ENCODE measurements around the gene B4GALT4. TPM values are rescaled to one million over a fixed set of nuclear protein-coding genes. Genes with fewer than 3 reads are reported as not detected.

The B4GALT4 gene
- total and polyA plus RNA-seq, 2 of the 8 experiments (the other 6 are each of a cell fraction or from before 2014, with no cell fraction given): 14.6 to 44.7 TPM

DNA sequence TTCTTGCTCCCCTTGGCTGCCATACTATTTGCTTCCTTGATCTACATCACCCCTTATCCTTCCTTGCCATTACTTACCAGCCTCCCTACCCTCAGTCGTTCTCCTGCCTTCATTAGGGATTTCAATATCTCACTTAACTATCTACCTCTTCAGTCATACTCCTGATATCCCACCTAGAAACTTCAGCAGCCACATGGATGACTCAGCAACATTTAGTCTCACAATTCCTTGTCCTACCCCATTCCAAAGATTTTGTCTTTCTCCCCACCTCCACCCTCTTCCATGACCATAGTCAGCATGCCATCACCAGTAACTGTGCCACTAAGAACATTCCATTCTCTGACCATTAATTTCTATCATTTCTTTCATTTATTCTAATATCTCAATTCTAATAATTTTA lies 48.9 kb downstream of the B4GALT4 start (continued):
- no peak for TF ChIP-seq GTF2F1 (IDR thresholded peaks at IDR 0.05; ENCODE audit: borderline replicate concordance, low read depth, low read length)
- no peak for TF ChIP-seq SIX5 (IDR thresholded peaks at IDR 0.05; ENCODE audit: low read depth, low read length)
- TF ChIP-seq TBP (IDR thresholded peaks at IDR 0.05; ENCODE audit: low read depth, low read length): no peak
- no peak for TF ChIP-seq KDM5A (IDR thresholded peaks at IDR 0.05; ENCODE audit: low read length)
